ENCODE measurements around the gene SH2D1B.

SH2D1B gene

GRCh38 chr1:162381941-162382750 is 29.8 kb downstream of the SH2D1B start:
- no peak for DNase-seq (ENCODE audit: low read depth in 3 of 3)

- DNase-seq (ENCODE audit: low read depth in 3 of 3): no peak
Measured at GRCh38 chr1:162381383-162381782, 30.6 kb downstream of the SH2D1B start, which contains the start of gene C1orf226. TSS of gene C1orf226 (plus strand) at chr1:162381728. CDS start at chr1:162381902, 174 bp downstream.

DNA sequence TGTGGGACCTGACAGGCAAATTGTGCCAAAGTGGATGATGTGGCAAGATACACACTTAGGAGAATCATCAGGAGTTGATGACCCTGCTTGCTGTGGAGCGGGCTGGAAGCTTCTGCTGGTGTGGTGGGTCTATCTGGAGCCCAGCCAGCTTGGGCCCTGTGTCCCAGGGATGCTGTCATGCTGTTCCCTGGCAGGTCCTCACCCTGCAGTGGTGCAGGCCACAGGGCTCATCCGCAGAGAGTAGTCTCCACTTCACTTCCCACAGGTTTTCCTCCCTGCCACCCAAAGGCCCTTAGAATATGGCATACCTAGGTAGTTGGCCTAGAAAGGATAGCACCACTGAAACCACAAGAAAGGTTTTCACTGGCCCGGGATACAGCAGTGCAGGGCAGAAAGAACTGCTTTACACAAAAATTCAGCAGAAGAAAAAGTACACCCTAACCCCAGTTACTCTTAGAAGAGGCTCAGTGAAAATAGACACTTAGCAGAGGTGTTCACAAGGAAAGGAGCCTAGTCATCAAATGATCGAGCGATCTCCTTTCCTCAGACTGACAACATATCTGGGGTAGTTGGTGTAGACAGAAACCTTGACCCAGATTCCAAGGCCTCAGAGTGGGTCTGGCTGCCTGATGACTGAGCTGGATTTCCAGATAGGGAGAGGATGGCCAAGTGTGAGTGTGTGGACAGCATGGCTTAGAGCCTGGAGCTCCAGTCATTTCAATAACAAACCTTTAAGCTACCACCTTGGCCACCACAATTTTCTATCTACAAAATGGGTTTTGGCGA is 31.7 kb downstream of the SH2D1B start:
- no peak for DNase-seq (ENCODE audit: low read depth in 3 of 3)

DNA sequence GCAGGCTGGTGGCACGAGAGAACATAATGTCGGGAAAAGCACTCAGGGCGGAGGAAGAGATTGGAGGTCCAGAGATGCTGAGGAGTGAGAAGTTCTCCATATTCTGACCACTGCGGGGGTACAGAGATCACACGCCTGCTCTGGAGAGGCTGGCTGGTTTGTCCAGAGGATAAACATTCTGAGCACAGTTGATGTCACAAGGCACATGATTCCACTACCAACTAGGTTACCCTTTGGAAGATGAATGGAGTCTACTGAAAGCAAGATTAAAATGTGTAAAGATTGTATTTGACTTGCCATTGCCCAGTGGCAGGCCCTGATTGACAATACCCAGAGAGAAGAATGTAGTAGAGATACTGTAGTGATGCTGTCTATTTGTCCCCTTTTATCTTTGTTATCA is 35.2 kb downstream of the SH2D1B start, which contains the start of gene SPATA46:
TSS of gene SPATA46 (minus strand) at position 164 of the 400 bp plus-strand sequence. CDS start at position 100, 64 bp downstream.
- no peak for DNase-seq (ENCODE audit: low read depth in 3 of 3)

- no peak for DNase-seq (ENCODE audit: low read depth in 3 of 3)
Measured at GRCh38 chr1:162375463-162375862, 36.5 kb downstream of the SH2D1B start.

DNA sequence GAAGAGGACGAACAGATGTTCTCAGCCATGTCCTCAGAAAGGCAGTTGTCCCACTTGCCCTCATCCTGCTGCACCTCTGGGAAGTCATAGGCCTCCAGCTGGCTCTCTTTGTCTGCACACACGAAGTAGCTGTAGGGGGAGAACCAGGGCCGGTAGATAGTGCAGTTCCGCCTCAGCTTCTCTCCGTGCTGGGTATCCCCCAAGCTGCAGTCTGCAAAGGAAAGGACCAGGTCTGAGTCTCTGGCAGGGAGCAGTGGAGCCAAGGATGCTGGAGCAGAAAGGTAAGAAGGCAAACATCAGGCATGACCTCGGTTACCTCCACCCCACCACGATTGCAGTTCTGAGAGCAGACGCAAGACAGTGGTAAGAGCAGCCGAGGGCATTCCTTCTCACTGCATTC is 37.5 kb downstream of the SH2D1B start:
- no peak for DNase-seq (ENCODE audit: low read depth in 3 of 3)

- no peak for DNase-seq (ENCODE audit: low read depth in 3 of 3)
Measured at GRCh38 chr1:162373541-162374260, 38.2 kb downstream of the SH2D1B start.

DNA sequence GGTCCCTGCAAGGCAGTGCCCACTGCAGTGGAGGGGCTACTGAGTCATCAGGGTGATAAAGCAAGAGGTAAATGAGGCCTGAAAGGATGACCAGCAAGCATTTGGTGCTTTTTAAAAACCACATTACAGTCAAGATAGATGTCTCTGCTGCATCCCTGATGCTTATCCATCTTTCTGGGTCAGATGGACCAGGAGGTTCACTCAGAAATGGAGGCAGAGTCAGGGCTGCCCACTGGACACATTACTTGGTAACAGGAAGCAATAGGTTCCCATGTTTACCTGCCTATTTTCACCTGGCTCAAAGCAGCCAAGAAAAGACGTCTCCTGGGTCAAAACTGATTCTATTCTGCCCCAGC is 38.9 kb downstream of the SH2D1B start:
- DNase-seq (ENCODE audit: low read depth in 3 of 3): no peak

DNA sequence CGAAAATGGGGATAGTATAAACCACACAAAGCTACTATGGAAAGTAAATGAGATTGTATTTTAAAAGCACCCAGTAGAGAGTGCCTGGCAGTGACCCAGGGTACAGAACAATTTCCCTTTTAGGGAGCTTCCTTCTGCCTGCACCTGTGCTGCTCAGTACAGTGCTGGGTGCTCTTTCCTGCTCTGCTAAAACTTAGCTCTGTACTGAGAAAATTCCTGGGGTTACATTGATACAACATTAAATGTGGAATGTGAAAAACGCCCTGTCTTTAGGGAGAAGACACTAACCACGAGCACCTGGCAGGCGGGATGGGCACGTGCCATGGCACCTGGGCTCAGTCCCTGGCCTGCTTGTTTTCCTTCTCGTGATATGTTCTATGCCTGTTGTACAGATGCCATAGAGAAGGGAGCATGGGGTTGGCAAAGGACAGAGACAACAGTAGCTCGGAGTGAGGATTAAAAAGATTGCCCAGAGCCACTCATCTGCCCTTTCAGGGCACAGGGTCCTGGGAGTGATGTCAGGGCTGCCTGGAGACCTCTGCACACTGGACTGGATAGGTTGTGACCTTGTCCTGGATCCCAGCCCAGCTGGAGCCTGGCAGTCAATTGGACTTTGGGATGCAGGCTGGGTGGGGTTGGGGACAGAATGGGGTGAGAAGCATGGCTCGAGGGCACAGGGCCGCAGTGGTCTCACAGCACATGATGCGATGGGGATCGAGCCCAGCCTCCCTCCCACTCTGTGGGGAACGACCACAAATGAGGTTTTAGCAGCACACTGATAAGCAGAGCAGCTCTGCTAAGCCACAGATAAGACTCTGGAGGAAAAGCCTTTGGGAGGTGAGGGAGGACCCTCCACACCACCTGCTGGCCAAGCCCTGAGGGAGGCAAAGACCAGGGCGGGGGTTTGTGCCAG is 39.5 kb downstream of the SH2D1B start:
- no peak for DNase-seq (ENCODE audit: low read depth in 3 of 3)

DNA sequence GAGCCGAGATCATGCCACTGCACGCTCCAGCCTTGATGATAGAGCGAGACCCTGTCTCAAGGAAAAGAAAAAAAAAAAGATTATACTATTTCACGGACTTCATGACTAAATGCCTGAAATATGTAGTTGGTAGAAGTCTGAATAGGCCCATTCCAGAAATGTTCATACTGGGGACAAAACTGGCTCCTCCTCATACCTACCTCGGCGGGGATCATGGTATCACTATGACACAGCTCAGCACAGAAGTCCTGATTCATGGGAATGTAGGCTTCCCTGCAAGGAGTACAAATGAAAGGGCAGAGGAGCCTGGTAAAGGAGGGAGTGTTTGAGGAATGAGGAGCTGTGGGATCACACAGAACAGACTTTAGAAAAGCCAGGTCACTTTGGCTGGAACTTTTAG is 40.3 kb downstream of the SH2D1B start:
- DNase-seq (ENCODE audit: low read depth in 3 of 3): no peak

DNA sequence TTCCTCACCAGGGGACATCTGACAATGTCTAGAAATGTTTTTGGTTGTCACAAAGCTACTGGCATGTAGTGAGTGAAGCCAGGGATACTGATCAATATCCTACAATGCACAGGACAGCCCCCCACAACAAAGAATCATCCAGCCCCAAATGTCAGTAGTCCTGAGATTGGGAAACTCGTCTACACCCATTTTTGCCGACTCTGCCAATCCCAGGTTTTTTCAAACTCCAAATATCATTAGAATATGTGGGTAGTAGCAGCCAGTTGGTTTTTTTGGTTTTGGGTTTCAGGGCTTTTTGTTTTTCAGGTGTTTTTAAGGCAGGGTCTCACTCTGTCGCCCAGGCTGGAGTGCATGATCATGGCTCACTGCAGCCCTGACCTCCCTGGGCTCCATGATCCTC is 41.2 kb downstream of the SH2D1B start:
- no peak for DNase-seq (ENCODE audit: low read depth in 3 of 3)

DNA sequence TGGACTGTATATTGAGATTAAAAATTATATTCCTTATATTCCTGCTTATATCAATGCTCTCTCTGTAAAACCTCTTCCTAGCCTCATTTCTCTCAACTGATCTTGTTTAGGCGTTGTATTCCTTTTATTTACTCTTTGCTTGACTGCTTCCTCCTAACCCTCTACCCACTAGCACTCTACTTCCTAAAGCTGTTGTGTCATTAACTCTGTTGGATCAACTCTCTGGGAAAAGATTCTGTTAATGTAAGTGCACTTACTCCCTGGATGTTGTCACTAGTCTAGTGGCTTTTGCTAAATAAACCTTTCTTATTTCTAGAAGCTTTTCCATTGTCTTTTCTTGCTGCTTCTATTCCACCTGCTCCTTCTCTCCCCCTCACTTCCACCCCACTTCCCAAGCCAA is 41.8 kb downstream of the SH2D1B start:
- DNase-seq (ENCODE audit: low read depth in 3 of 3): no peak

DNA sequence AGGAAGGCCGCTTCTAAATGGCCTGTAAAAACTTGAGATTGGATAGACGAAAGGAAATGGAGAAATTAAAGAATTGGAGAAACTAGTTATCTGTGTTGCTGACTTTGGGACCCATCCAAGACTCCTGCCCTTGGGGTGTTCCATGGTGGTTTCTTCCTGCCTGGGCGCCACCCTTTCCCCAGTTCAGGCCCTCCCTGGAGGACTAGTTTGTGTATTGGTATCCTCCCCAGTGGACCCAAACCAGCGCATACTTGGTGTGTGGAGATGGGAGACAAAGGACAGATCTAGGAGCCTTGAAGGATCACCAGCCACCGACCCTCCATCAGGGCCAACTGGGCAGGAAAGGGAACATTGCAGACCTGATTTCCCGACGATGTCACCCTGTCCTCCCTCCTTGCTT is 42.4 kb downstream of the SH2D1B start:
- DNase-seq (ENCODE audit: low read depth in 3 of 3): no peak

DNA sequence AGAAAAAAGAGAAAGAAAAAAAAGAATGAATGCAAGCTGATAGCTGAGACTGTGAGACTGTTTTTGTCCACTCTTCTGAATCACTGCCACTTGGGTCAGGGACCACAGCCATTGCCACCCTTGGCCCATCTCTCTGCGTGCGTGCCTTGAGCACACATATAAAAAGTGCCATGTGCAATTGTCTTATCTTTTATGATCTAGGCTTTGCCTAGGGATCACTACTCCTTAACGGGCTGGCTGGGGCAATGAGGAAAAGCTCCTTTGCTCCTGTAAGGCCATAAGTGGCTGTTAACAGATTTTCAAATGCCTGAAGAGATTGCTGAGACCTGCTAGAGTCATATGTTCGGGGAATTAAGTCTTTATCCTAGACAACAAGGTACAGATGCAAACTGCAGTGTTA is 43.5 kb downstream of the SH2D1B start:
- DNase-seq (ENCODE audit: low read depth in 3 of 3): no peak

DNA sequence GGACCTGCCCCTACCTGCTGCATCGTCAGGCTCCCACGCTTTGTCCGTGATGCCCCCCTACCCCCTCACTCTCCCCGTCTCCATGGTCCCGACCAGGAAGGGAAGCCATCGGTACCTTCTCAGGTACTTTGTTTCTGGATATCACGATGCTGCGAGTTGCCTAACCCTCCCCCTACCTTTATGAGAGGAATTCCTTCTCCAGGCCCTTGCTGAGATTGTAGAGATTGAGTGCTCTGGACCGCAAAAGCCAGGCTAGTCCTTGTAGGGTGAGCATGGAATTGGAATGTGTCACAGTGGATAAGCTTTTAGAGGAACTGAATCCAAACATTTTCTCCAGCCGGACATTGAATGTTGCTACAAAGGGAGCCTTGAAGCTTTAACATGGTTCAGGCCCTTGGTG is 44.2 kb downstream of the SH2D1B start:
- no peak for DNase-seq (ENCODE audit: low read depth in 3 of 3)

DNA sequence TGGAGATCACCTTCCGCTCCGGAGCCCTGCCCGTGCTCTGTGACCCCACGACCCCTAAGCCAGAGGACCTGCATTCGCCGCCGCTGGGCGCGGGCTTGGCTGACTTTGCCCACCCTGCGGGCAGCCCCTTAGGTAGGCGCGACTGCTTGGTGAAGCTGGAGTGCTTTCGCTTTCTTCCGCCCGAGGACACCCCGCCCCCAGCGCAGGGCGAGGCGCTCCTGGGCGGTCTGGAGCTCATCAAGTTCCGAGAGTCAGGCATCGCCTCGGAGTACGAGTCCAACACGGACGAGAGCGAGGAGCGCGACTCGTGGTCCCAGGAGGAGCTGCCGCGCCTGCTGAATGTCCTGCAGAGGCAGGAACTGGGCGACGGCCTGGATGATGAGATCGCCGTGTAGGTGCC is 44.9 kb downstream of the SH2D1B start:
- no peak for DNase-seq (ENCODE audit: low read depth in 3 of 3)

DNA sequence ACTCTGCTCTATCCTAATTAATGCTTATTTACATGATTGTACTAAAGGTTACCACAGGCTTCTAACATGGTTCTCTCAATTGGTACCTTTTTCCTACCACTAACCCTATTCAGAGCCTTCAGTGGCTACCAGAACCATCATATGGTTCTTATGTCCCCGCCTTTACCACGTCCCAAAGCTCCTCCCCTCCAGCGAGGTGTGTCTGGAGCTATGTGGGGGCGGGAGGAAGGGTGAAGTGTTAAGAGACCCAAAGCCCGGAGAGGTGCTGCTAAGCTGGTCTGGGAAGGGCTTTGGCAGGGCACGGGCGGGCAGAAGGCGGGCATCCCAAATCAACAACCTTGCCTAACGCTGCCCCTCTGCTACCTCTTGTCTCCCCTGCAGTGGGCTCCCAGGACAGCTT is 45.3 kb downstream of the SH2D1B start:
- no peak for DNase-seq (ENCODE audit: low read depth in 3 of 3)

DNA sequence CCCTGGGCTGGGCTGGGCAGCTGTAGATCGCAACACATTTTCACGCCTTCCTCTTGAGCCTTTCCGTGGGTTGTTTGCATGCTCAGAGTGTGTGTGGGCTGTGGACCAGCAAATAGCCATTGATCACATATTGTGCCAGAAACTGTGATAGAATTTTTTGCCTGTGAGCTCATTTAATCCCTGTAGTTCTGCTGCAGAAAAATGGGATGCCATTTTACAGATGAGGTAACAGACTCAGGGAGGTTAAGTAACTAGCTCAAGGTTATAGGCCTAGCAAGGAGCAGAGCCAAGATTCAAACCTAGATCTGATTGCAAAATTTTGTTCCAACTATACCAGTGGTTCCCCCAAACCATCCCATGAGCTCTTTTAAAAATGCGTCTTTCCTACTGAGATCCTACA is 45.8 kb downstream of the SH2D1B start:
- no peak for DNase-seq (ENCODE audit: low read depth in 3 of 3)

DNA sequence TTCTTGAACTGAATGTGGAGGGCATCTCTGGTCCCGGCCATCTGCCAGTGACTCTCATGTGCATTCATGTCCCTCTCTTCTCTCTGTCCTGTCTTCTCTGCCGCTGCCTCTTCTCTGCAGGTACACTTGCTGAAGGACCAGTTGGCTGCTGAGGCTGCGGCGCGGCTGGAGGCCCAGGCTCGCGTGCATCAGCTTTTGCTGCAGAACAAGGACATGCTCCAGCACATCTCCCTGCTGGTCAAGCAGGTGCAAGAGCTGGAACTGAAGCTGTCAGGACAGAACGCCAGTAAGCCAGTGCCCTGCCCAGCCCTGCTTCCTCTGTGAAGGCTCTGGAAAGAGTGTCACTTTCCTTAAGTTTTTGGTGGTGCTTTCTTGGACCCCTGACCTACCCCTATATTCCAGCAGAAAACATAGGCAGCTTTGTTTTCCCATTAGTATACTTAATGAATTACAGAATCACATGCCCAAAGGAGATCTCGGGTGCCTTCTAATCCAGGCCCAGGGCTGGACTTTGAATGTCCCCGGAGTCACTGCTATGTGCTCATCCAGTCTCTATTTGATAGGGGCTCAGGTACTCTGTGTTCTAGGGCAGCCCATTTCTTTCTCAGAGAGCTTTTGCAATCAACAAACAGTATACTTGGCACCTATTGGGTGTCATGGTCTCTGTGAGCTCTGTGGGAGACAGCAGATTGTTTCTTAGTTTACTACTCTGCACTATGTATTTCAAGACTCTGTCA is 46.5 kb downstream of the SH2D1B start:
- DNase-seq (ENCODE audit: low read depth in 3 of 3): no peak

GRCh38 chr1:162364498-162364897 is 47.4 kb downstream of the SH2D1B start:
- DNase-seq (ENCODE audit: low read depth in 3 of 3): no peak

DNA sequence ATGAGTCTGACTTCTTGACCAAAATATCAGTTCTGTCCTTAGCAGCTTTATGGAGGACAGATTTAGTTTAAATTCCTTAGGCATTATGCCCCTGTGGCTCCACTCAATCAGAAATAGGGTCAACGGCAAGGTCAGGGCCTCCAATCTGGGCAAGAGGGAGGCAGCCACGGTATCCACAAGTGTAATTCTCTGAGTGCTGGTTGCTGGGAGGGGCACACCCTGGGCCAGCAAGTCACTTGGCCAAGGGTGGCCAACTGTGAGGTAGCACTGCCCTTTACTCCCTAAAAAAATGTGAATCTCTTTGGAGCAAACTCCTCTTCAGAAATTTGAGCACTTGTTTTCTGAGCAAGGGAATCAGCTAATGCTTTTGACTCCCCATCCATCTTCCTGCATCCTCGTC is 48.1 kb downstream of the SH2D1B start:
- DNase-seq (ENCODE audit: low read depth in 3 of 3): no peak
